ENCODE results near the gene IDH2.

GRCh38 chr15:90033448-90033847 lies 68.8 kb downstream of the IDH2 start:
- TF ChIP-seq, protein P1, sequence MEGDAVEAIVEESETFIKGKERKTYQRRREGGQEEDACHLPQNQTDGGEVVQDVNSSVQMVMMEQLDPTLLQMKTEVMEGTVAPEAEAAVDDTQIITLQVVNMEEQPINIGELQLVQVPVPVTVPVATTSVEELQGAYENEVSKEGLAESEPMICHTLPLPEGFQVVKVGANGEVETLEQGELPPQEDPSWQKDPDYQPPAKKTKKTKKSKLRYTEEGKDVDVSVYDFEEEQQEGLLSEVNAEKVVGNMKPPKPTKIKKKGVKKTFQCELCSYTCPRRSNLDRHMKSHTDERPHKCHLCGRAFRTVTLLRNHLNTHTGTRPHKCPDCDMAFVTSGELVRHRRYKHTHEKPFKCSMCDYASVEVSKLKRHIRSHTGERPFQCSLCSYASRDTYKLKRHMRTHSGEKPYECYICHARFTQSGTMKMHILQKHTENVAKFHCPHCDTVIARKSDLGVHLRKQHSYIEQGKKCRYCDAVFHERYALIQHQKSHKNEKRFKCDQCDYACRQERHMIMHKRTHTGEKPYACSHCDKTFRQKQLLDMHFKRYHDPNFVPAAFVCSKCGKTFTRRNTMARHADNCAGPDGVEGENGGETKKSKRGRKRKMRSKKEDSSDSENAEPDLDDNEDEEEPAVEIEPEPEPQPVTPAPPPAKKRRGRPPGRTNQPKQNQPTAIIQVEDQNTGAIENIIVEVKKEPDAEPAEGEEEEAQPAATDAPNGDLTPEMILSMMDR (IDR thresholded peaks at IDR 0.05) = no peak
- TF ChIP-seq POLR2AphosphoS5 (IDR thresholded peaks at IDR 0.05) = no peak
- TF ChIP-seq POLR2A (IDR thresholded peaks at IDR 0.05) = no peak

Measured in upper lobe of left lung (tissue), 4 donors.